Mucosa of descending colon (tissue), 3 donors: ENCODE results near the gene NDUFA11. TPM values are rescaled to one million over a fixed set of nuclear protein-coding genes. Genes with fewer than 3 reads are reported as not detected.
"Not testable (repeated sequence)": the region's sequence is repeated elsewhere in the genome, so short reads cannot be mapped to it uniquely, and the experiment has no call there.

Source experiments
- ATAC-seq: fragments of 200-7000 bp; cut with Tn5 transposase; one replicate; pipeline ENCODE4 v1.9.1; 2020; ENCODE audit warnings: mild to moderate bottlenecking, moderate library complexity
- DNase-seq, 3 donors: peaks; one replicate each; pipeline ENCODE4 v3.0.0-alpha.2; 2020
- H3K36me3 ChIP-seq: fragments of 200-600 bp; one replicate; pipeline ENCODE4 v1.8.0; 2021; ENCODE audit warnings: low read depth, mild to moderate bottlenecking
- H3K4me1 ChIP-seq: fragments of 200-600 bp; one replicate; pipeline ENCODE4 v1.8.0; 2021; ENCODE audit warnings: low read depth, mild to moderate bottlenecking
- H3K4me3 ChIP-seq: fragments of 200-600 bp; one replicate; pipeline ENCODE4 v1.8.0; 2021; ENCODE audit warnings: mild to moderate bottlenecking
- H3K9me3 ChIP-seq: fragments of 200-600 bp; one replicate; pipeline ENCODE4 v1.8.0; 2021; ENCODE audit warnings: mild to moderate bottlenecking
- intact Hi-C, 2 donors: fragments of 100-400 bp; cut with DNase I in 1 of 2; cut with micrococcal nuclease in 1 of 2; formaldehyde crosslinking; loops; one replicate each; pipeline versions ENCODE4 v1.11.0 to v1.11.1; 2022; cut with DNase I, micrococcal nuclease
- total RNA-seq, 3 donors: library from RNA; stranded (reverse); fragmentation: NEBNext Ultra II Directional in 2 of 3; extraction: Animal tissue kit (Norgen Biotek cat#: 25700) in 2 of 3; gene quantifications; one replicate each; pipeline versions ENCODE4 v1.2.1 to v1.2.4, GENCODE V29; 2021 to 2023
- TF ChIP-seq, protein P1 (sequence below): fragments of 200-600 bp; IDR thresholded peaks from one replicate; pipeline ENCODE4 v1.8.0; 2022; ENCODE audit warnings: antibody characterized with exemption, mild to moderate bottlenecking
- donor health status: DM: no; HTN: no; CAD: no; lungs with moderate emphysema.
- donor health status: DM: no; HTN: no; CAD: no.
- donor health status: DM: no; HTN: yes; CAD: no.

The NDUFA11 gene
- total RNA-seq, 3 donors from 2014 or later: 178 to 213 (median 182) TPM

DNA sequence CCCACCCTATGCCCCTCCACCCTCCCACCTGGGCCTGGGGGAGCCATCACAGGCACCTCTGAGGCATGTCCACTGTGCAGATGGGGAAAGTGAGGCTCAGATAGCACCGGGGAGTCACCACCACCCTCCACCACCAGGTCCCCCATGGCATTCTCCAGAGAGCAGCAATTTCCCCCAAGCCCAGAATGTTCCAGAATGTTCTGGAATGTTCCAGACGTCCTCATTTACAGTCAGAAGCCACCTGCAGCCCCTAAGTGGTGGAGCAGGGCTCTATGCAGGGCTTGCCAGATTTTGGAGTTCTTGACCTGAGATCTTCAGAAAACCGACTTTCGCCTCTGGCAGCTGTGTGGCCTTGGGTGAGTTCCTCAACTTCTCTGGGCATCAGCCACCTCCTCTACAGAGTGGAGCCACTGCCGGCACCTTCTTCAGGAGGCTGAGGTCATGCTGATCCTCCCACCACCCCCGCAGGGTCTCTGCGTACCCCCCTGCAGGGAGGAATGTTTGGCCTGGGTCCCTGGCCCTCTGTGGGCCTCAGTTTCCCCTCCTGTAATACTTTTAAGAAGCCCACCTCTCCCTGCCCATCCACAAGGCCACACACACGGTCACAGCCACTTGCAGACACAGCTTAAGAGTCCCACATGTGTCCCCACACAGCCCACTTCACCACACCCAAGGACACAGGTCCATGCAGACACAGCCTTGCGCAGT lies 39.4 kb downstream of the NDUFA11 start:
- Histone ChIP-seq H3K4me1 (no peaks in the 10 kb centered on the region), H3K4me3 (no peak overlapping the region), H3K36me3 (no peaks in the 10 kb centered on the region), H3K9me3 (no peaks in the 10 kb centered on the region)
- DNase-seq (no peak), ATAC-seq (no peak)
- intact Hi-C loops: no loop called here
- TF ChIP-seq, protein P1, sequence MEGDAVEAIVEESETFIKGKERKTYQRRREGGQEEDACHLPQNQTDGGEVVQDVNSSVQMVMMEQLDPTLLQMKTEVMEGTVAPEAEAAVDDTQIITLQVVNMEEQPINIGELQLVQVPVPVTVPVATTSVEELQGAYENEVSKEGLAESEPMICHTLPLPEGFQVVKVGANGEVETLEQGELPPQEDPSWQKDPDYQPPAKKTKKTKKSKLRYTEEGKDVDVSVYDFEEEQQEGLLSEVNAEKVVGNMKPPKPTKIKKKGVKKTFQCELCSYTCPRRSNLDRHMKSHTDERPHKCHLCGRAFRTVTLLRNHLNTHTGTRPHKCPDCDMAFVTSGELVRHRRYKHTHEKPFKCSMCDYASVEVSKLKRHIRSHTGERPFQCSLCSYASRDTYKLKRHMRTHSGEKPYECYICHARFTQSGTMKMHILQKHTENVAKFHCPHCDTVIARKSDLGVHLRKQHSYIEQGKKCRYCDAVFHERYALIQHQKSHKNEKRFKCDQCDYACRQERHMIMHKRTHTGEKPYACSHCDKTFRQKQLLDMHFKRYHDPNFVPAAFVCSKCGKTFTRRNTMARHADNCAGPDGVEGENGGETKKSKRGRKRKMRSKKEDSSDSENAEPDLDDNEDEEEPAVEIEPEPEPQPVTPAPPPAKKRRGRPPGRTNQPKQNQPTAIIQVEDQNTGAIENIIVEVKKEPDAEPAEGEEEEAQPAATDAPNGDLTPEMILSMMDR: no peak

DNA sequence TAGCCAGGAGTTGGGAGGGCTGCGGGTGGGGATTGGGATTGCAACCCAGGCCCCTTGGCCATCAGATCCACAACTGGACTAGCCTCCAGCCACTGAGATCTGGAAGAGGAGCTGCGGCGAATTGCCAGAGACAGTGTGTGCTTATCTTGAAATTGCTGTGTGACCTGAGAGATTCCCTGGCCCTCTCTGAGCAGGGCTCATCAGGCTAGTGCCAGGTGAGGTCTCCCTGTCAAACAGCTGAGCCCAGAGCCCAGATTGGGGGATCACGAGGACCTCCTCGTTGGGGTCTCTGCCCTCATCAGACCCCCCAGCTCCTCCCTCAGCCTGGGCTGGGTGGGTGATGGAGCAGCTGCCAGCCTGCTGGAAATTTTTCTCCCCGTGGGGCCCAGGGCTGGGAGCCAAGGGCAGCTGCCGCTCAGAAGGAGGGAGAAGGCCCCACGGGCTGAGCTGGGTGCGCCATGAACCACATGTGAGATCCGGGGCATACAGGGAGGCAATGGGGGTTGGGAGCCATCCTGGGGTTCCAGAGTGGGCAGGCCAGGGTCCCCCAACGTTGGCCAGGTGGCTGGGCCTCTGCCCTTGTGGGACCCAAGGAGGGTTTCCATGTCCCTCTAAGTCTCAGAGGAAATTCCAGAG lies 40.4 kb downstream of the NDUFA11 start:
- TF ChIP-seq, protein P1: no peak

GRCh38 chr19:5857203-5858081 lies 46.1 kb downstream of the NDUFA11 start:
- intact Hi-C loops: no loop called here
- H3K4me3 ChIP-seq: no peak overlapping the region
- H3K4me1 ChIP-seq: no peaks in the 10 kb centered on the region
- ATAC-seq (no peak), DNase-seq (peak in 1 of 3 donors; percentile 14)
- no peaks in the 10 kb centered on the region for H3K36me3 ChIP-seq
- TF ChIP-seq, protein P1: no peak
- H3K9me3 ChIP-seq: peaks cover 3% of the 10 kb centered on the region

More for the DNA sequence above, 40.4 kb downstream of the NDUFA11 start:
- intact Hi-C loops: no loop called here
- no peaks in the 10 kb centered on the region for H3K4me1 ChIP-seq
- ATAC-seq (no peak), DNase-seq (no peak)
- H3K4me3 ChIP-seq: no peak overlapping the region
- H3K9me3 ChIP-seq: no peaks in the 10 kb centered on the region
- H3K36me3 ChIP-seq: no peaks in the 10 kb centered on the region

GRCh38 chr19:5855151-5855550 lies 48.4 kb downstream of the NDUFA11 start:
- intact Hi-C loops, DNase-seq, H3K4me3 ChIP-seq, H3K36me3 ChIP-seq, H3K4me1 ChIP-seq, H3K9me3 ChIP-seq, ATAC-seq: not testable (repeated sequence)

GRCh38 chr19:5854121-5854520 lies 49.5 kb downstream of the NDUFA11 start:
- H3K4me3 ChIP-seq, H3K4me1 ChIP-seq, DNase-seq, H3K9me3 ChIP-seq, H3K36me3 ChIP-seq, intact Hi-C loops, ATAC-seq: not testable (repeated sequence)

GRCh38 chr19:5851302-5851701 lies 52.3 kb downstream of the NDUFA11 start, which contains the start of gene FUT3:
TSS of gene FUT3 (minus strand) at chr19:5851449.
- ATAC-seq (peak; percentile 87), DNase-seq (peak; percentile 79 to 85 (median 85))
- TF ChIP-seq, protein P1: no peak
- no peaks in the 10 kb centered on the region for H3K4me1 ChIP-seq
- no peaks in the 10 kb centered on the region for H3K9me3 ChIP-seq
- H3K36me3 ChIP-seq: no peaks in the 10 kb centered on the region
- intact Hi-C loops: no loop called here
- H3K4me3 ChIP-seq: peak within 1 kb of the TSS; percentile 40
